Tongue (tissue), 2 donors: ENCODE data around the gene SOX1. TPM values are rescaled to one million over a fixed set of nuclear protein-coding genes. Genes with fewer than 3 reads are reported as not detected.

Experiments used
- DNase-seq: peaks from one replicate; pipeline ENCODE4 v3.0.0-alpha.2; 2015
- total RNA-seq: library from RNA; depleted of rRNA; stranded (reverse); fragments of >200 nt; gene quantifications from one replicate; pipeline ENCODE4 v1.2.3, GENCODE V29; 2014

The SOX1 gene
- total RNA-seq, 1 donor from 2014 or later: not detected

DNA sequence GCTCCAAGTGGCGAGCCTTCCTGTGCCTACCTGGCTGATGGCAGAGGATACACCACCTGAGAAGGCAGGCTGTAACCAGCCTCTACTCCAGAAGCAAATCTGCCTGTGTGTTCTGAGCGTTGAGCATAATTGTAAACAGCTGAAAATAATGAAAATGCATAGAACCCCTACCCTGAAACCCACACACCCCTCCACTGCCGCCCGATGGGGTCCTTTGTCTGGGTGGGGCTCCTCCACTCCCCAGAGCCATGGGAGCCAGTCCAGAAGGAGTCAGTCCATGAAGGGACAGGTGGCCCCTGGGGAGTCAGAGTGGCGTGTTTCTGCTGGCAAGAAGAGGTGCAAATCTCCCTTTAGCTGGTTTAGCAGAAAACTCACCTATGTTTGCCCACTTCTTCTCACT lies 8.0 kb upstream of the SOX1 start:
- no peak for DNase-seq

DNA sequence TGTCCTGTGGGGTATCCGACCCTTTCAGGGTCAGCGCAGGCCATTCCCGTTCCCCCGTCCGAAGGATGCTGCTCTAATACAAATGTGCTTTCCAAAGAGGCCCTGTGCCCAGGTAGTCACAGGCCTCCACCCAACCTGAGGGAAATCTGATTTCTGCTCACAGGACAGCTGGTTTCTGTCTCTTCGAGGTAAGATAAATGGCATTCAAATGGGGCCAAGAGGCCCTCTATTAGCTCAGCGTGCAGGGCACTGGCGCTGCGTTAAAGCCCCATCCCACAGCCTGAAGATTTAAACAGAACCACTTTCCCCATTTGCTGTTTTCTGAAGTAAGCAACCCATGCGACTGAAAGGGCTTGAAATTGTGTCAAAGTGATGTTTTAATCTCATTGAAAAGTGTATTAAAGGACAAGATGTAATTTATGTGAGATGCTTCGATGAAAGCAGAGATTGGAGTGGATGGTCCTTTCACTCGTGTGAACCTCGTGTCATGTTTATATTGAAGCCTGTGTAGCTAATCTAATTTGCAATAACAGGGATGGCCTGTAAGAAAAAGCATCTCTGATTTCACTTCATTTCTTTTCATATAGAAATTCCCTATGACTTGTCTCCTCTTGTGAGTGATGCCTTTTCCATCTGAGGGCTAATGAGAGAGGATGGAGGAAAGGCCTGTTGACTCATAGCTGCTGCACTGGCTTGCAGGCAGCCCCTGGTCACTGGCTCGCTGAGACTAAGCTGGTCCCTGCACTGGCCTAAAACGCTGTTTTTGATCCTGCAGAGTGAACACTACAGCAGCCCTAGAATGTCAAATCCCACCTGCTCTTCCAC lies 7.3 kb upstream of the SOX1 start:
- DNase-seq: no peak

DNA sequence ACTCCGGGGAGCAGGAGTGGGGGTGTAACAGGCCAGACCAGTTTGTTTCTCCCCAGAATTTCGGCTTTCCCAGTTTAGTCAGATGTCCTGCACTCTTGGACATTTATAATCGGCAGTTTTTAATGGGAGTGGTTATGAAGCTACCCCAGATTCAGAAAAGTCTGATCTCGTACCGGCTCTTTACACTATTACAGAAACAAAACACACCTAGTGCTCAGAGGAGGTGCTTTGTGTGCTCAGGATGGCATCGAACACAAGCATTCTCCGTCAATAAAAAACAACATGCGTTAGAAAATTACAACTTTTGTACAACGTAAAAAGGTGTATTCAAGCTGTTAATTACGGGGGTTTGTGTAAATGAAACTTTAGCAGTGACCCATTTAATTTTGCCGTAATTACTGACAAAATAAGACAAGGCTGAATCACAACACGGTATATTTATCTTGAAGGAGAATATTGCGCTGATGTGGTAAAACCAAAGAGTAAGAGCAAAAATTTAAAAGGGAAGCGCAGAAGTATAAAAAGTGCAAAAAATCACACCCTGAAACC lies 6.6 kb upstream of the SOX1 start:
- no peak for DNase-seq

DNA sequence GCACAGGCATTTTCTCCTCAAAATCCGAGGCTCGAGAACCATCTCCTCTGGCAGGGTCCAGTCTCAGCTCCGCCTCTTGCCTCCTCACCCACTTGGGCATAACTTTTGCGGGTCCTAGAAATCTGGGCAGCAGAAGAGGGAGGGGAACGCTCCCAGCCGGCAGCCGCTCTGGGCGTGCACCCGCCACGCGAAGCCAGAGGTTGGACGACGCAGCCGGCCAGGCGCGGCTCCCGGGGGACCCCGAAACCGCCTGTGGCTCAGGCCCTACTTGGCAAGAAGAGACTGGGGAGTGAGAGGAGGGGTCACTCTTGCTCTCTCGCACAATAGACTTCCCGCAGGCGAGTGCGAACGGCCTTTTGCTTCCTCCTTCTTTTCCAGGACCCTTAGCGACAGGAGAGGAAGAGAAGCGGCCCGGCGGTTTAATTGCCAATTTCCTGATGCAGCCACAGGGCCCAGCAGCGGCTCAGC lies 6.0 kb upstream of the SOX1 start:
- no peak for DNase-seq

DNA sequence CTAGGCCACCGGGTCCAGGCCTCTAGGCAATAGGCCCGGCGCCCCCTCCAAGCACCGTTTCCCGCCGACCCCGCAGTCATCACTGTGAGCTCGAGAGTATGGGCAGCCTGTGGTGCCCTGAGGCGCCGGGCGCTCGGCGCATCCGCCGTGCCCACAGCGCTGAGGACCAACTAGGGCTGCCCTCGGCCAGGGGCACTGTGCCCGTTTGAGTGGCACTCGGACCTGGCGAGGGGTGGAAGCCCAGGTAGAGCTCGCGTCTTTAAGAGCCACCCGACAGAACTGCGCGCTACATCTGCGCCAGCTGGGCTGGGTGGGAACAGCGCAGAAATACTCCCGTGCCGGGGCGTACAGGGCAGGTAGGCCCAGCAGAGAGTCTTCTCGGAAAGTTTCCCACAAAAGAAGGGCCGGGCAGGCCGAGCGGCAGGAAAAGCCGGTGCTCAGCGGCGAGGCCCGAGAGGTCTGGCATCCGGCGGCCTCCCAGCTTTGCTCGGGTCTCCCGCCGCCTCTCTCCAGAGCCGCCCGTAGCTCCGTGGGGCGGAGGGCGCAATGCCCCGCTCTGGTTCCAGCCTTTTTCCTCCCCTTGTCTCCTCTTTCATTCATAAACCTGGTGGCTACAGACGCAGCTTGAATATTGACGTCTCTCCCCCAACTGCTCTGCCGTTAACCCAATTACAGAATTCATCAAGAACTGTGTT lies 5.4 kb upstream of the SOX1 start:
- no peak for DNase-seq

DNA sequence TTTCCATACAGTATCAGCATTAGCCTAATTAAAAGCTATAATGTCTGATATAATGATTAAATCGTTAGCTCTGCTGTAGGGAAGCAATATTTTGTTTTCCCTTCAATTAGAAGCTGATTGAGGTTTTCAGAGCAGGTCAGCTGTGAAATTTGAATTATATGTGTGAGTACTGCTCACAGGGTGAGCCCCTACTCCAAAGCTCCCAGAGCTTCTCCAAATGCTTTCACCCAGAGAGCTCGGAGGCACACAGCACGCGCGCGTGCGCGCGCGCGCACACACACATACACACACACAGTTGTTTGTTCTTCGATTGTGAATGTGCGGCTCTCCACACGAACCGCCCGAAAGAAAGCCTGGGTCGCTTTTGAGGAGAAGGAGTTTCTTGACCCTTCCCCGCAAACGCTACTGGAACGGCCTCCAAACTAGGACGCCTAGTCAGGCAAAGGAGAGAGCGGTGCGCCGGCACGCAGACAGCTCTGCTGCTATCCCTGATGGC lies 4.8 kb upstream of the SOX1 start:
- peak; percentile 13 for DNase-seq

DNA sequence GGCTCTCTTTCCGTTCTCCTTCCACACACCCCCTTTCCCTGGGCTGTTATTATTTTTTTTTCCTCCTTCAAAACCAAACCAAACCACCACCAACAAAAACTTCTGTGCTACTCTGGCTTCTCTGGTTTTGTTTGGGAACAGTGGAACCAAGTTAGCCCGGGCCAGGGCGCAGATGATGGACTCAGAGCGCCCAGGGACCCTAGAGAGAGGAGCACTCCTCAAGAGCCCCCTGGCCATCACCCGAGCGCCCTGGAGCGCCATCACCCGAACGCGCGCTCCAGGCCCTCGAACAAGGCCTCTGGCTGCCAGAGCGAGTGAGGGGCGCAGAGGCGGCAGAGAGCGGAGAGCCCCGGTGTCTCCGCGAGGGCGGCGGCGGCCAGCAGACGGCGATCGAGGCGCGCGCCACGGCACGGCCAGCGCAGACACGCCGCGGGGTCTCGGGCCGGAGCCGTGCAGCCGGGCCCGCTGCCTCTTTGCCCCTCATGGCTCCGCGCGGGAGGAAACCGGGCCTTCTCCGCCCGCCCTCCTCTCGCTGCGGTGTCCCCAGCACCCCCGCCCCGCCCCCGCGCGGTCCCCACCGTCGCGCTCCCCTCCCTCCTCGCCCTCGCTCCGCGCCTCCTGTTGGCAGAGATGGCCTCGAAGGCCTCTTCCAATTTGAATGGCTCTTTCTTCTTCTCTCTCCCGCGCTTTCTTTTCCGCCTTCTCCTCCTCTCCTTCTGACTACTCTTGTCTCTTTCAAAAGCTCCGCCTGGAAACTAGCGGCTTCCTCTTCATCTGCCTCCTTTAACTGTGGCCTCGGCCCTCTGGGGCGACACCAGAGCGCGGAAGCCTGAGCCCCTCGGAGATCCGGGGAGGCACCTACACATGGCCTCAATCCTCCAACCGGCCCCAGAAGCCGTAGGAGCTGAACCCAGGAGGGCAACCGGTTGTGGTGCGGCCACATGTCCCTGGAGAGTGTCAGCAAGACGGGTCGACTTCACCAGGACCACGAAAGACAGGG lies 4.1 kb upstream of the SOX1 start:
- peak; percentile 62 for DNase-seq

DNA sequence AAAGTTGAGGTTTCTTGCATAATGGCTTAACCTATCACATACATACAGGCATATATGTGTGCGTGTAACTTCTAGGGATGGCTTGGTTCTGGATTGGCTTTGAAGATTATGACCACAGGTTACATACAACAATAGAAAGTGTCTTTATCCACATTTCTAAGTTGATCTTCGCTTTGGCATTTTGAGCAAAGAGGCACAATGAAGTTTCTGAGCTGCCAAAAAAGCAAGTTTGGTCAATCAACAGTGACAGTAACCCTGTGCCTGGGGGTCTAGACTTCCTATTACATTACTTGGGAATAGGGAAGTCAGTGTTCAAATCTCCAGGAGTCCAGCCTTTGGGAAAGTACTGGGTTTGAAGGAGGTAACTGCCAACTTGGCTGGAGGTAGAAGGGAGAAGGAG lies 3.1 kb upstream of the SOX1 start:
- DNase-seq: no peak

DNA sequence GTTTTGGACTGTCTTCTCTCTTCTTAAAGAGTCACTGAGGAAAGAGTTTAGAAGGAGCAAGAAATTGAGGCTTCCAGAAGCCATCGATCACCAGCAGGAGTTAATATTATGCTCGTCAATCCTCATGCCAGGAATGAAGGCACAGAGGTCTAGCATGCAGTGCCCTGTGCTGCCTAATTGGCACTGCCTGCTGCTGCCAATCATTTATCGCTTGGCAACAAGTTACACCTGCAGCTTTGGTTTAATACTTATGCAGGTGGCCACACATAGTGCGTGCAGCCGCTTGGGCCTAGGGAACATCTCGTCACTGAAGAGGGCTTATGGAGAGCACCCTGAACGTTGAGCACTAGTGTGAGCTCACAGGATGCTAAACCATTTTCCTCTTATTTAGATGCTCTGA lies 2.7 kb upstream of the SOX1 start:
- DNase-seq: no peak

DNA sequence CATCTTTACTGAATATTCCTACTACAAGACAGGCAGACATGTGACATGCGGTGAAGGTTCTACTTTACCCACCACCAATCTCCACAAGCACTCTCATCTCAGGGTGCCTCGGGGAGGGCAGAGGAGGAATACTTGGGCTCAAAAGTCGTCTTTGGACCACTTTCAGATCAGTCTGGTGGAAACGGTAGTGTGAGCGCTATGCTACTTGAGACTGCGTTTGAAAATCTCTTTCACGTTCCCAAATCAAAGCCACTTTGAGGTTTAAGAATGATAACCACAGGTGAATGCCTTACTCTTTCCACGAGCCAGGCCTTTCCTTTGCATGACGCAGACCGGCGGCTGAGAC lies 1.5 kb upstream of the SOX1 start:
- DNase-seq: no peak

DNA sequence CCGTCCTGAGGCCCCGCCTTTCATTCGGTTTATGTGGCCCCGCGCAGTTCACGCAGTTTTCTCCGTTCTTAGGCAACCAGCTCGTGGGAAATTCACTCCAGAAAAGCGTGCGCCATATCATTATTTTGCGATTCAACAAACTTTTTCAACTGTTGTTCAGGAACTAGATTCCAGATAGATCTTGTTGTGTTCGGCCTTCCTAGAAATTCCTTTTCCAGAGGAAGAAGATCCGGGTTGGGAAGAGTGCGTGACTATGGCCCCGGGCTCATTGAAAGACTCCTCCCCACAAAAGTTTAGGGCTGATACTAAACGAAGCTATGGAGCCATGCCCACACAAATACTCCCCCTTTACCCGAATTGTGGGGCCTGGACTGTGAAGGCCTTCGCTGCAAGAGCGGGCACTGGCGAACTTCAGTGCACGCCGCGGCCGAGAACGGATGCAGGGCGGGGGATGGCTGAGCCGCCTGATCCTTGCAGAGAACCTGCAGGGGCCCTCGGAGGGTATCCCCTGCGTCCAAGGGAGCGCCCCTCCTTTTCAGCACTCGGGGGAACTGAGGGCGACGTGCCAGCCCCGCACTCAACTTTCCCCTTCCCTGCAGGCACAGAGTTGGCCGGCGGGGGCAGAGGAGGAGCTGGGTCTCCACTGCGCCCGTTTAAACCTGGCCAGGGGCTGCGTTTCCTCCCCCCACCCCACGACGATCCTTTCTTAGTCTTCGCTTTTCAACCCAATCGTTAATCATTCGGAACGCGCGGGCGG lies 904 bp upstream of the SOX1 start:
- DNase-seq: peak; percentile 36

DNA sequence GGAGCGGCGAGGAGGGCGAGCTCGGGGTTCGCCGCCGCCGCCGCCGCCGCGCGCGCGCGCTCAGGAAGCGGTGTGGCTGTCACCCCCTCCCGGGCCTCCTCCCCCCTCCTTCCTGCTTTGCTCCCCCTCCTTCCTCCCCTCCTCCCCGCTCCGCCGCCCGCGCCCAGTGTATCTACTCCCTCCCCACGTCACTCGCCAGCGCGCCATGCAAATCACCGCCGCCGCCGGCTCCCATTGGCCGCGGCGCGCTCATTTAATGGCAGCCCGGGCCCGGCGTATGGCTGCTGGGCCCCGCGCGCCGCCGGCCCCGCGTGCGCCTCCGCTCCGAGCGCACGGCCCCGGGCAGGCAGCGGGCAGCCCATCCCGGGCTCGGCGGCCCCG lies 335 bp upstream of the SOX1 start:
- DNase-seq: peak; percentile 80

DNA sequence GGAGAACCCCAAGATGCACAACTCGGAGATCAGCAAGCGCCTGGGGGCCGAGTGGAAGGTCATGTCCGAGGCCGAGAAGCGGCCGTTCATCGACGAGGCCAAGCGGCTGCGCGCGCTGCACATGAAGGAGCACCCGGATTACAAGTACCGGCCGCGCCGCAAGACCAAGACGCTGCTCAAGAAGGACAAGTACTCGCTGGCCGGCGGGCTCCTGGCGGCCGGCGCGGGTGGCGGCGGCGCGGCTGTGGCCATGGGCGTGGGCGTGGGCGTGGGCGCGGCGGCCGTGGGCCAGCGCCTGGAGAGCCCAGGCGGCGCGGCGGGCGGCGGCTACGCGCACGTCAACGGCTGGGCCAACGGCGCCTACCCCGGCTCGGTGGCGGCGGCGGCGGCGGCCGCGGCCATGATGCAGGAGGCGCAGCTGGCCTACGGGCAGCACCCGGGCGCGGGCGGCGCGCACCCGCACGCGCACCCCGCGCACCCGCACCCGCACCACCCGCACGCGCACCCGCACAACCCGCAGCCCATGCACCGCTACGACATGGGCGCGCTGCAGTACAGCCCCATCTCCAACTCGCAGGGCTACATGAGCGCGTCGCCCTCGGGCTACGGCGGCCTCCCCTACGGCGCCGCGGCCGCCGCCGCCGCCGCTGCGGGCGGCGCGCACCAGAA lies 1.1 kb downstream of the SOX1 start:
- DNase-seq: peak; percentile 19

DNA sequence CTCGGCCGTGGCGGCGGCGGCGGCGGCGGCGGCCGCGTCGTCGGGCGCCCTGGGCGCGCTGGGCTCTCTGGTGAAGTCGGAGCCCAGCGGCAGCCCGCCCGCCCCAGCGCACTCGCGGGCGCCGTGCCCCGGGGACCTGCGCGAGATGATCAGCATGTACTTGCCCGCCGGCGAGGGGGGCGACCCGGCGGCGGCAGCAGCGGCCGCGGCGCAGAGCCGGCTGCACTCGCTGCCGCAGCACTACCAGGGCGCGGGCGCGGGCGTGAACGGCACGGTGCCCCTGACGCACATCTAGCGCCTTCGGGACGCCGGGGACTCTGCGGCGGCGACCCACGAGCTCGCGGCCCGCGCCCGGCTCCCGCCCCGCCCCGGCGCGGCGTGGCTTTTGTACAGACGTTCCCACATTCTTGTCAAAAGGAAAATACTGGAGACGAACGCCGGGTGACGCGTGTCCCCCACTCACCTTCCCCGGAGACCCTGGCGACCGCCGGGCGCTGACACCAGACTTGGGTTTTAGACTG lies 1.7 kb downstream of the SOX1 start:
- DNase-seq: no peak

DNA sequence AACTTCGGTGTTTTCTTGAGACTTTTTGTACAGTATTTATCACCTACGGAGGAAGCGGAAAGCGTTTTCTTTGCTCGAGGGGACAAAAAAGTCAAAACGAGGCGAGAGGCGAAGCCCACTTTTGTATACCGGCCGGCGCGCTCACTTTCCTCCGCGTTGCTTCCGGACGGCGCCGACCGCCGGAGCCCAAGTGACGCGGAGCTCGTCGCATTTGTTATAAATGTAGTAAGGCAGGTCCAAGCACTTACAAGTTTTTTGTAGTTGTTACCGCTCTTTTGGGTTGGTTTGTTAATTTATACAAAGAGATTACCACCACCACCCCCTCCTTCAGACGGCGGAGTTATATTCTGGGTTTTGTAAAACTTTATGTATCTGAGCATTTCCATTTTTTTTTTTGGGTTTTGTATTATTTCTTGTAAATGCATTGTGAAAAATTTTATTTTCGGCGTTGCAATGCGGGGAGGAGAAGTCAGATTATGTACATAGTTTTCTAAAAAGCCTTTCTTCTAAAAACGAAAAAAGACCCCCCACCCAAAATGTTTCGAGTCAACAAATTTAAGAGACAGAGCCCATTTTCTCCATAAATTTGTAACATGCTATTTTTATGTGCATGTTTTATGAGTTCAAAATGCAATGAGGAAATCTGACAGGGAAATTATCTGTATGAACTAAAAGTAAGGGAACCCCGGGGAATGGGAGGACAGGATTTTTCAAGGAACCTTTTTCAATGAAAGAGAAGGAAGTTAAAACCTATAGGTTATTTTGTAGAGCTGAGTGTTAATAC lies 2.3 kb downstream of the SOX1 start:
- peak; percentile 24 for DNase-seq

DNA sequence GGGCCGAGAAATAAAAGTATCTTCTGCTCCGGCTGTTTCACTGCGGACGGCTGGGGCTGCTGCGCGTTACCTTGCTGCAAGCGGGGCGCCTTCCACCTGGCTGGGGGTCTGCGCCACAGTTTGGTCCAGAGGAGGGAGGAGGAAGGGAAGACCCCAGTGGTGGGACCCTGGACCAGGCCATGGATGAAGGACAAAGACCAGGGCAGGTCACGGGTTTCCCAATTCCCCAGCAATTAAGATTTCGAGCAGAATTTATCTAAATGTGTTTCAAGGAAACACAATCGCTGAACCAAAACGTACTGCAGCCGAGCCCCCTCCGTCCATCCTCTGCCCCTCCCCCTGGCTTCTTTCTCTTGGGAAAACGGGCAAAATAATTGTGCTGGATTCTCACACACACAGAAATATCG lies 2.9 kb downstream of the SOX1 start:
- no peak for DNase-seq

DNA sequence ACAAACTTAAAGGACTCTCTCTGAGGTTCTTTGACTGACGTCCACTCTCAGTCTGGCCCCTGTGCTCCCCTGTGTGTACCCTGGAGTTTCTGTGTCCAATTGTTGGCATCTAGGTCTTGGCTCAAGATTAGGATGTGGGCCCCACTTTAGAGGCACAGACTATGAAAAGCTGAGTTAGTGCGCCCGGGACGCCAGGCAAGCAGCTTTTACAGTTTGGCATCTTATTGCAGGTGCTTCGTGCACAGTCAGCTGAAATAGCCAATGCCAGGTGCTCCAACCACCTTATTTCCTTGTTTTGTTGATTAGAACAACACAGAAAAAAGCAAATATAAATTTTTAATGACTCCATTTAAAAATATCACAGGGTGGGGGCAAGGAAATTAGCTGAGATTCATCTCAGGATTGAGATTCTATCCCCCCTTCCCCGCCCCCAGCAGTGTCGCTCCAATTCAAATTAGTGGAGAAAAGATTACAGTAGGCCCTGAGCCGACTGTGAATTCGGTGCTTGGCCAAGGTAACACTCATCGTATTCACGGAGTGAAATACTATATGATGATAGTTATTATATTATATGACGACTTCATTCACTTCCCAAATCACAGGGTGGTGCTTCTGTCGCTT lies 4.3 kb downstream of the SOX1 start:
- no peak for DNase-seq

DNA sequence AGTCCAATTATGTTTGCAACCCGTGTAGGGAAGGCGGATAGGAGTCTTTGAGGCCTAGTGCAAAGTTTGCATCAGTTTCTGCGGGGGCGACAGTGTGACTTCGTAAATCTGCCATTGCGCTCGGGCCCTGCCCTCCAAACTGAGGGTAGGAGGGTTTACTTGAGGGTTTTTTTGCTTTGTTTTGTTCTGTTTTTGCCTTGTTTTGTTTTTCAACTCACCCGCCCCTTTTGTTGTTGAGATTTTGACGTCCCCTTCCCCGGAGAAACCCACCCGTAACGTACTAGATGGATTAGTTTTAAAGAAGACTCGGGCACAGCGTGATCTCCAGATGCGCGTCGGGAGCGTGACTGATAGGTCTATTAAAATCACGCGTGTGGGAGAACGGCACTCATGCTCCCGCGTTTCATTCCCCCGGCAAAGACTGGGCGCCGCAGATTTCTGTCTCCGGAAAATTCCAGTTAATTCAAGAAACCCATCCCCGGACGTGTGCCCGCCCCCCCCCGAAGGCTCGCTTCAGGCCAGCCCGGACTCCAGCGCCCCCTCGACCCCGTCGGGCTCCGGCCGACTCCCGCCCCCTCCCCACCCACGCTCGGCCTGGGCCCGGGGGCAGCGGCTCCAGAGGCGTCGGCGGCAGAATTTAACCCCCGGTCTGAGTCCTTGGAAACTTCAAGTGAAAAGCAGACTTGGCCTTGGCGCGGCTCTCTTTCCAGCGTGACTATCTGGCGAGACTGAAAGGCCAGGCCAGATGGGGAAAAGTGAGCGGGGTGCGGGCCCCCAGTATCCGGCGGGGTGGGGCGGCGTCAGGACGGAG lies 5.0 kb downstream of the SOX1 start:
- peak; percentile 21 for DNase-seq
